NK-92 treated with Interleukin-12 subunit alpha and Interleukin-12 subunit beta, amount 100 ng/mL, for 24 hours (cell line): ENCODE results near the gene TBX19.

ENCODE experiments used
- DNase-seq: peaks from one replicate; lab custom pipeline; 2025; lab: John Stamatoyannopoulos, UW

The TBX19 gene

DNA sequence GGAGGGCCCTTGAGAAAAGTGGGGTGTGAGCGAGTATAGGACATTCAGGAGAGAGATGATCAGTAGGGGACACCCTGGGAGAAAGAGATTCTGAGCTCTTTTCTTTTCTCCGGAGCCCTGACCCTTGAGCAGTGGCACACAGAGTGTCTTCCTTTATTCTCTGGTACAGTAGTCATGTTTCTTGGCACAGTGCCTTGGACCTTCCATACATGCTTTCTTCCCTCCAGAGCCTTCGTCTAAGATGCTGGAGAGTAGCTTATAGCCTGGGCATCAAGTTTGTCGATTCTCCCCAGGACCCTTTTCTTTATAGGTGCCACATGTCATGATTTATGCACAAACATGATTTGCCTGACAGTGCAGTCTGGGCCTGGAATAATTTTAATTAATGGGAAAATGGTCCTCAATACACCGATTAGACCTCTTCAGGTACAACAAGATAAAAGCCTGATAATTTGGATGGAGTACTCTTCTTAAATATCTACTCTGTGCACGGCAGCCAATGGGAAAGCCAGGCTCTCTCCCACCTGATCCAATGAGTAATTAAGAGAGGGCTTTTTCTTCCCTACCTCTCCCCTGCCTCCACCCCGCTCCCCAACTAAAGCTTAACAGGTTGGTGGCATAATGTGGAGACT, at the start of gene TBX19:
TBX19 (plus strand) TSS at position 582 of the 632 bp plus-strand sequence. CDS start 214 bp downstream, outside the sequence.
- no peak for DNase-seq

DNA sequence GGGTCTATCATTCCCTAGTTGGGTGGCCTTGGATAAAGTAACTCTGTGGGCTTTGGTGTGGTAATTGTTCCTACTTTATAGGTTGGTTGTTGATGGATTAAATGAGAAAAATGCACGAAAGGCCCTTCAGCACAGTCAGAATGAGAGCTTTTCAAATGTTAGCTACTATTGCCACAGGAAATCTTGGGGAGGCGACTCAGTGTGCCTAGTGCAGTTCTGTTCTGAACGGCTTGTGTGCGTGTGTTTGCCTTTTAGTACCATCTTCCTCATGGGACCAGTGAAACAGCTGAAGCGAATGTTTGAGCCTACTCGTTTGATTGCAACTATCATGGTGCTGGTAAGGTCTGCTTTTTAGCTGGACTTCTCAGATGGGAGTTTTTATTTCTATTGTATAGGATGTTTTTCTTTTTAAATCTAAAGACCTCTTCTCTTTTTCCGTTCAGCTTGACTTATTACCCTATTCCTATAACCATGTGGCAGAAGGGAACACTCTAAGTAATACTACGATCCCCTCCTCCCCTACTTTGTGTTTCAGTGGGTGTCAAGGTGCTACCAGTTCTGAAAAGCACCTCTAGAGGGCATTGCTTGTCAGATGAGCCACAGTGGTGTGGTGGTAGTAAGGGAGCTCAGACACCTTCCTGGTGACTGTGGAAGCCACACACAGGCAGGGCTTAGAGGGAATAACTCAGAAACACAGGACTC, 45.7 kb upstream of the TBX19 start:
- no peak for DNase-seq

DNA sequence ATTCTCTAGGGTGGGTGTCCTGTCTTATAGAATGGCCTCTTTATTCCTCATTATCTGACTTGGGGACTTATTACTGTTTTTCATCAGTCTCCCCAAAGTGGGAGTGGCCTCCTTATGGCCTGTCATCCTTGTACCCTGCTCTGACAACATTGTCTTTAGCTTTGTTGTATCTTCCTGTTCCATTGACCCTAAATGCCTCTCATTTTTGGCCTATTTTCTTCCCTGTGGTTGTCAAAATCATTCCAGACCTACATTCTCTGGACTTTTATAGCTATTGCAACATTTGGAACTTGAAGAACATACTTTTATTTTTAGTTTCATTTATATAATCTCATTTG, 45.2 kb upstream of the TBX19 start:
- DNase-seq: no peak

DNA sequence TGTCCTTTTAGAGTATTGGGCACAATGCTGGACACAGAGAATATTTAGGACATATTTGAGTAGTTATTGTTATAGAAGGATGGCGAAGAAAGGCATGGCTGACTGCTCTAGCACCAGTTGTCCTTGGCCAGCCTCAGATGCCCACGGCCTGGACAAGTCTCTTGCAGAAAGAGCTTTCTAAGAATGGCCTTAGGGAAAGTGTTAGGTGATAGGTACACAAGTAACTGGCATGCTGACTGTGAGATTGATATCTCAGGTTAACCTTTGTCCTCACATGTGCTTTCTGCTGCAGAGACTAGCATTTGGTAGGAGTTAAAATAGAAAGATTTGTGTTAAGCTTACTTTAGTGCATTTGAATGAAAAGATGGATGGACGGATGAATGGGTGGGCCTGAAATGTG, 44.7 kb upstream of the TBX19 start:
- no peak for DNase-seq

DNA sequence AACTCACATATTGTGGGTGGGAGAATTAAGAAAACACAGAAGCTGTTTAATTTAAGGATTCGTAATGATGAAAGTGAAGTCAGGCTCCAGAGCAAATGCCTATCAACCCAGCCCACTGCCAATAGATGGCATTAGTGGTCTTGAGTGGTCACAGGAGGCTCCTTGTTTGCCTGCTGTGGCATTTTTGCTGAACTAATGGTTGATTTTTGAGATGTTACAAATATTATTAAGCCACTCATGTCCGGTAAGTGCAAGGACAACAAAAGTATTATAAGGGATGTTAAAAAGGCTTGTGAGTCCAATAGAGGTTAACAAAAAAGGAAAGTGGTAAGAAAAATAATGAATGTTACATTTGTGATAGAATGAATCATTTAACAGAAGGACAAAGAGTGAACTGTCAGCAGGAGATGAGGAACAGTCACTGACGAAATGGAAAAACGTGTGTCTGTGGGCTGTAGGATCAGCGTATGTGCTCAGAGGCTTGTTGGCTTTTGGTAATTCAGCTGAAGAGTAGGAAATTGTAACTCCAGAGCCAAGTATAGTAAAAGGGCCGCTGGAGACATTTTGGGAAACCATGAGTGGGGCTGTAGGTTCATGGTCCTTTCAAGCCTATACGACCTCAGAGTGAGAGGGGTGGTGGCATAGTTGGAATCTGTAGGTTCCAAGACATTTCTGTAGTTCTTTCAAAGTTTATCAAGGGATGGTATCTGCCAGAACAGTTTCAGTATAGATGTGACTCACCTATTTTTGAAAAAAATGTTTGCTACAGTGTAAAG, 43.7 kb upstream of the TBX19 start:
- no peak for DNase-seq

DNA sequence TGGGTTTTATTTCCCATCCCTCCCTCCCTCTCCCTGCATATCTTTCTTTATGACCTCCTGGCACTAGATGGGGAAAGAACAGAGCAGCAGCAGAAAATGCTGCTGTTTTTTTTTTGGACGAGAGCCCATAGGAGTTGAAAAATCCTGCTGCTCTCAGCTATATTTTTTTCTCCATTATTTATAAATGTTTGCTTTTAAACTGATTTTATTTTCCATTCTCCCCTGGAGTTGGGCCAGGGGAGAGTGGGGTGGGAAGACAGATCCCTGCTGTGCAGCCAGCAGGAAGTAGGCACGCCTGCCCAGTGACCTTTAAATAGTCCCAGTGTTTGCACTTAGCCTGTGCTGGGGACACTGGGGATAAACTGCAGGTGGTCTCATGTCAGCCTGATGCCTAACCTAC, 37.5 kb upstream of the TBX19 start:
- DNase-seq: no peak

DNA sequence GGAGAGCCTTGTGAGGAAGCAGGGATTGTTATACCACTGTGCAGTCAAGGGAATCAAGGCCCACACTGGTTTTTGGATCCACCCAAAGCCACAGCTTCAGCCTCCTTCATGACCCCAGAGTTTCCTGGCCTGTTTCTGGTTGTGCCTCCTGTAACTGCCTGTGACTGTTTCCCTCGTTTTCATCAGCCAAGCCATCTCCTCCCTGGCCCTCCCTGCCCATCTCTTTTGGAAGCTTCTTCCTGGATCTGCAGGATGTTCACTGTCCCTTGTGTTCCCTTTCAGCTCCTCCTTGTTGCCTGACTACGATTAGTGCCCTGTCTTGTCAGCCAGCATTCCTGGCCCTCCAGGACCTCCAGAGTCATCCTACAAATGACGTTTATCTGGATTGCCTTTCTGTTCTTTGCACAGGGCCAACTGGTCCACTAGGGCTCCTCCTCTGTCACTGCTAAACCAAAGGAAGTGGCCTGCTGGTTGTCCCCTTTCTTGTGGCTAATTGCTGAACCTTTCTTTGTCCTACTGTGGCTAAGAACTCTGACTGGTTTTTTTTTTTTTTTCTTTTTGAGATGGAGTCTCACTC, 37.0 kb upstream of the TBX19 start:
- DNase-seq: no peak

DNA sequence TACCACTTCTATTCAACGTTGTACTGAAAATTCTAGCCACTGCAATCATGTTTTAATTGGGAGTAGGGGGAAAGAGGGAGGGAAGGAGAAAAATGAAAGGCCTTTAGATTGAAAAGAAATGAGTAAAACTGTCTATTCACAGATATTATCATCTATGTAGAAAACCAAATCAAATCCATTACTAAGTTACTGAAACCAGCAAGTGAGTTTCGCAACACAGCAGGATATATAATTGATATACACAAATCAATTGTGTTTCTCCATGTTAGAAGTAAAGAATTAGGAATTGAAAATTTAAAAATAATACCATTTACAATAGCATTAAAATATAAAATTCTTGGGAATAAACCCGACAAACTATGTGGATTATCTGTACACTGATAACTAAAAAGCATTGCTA, 35.6 kb upstream of the TBX19 start:
- no peak for DNase-seq

DNA sequence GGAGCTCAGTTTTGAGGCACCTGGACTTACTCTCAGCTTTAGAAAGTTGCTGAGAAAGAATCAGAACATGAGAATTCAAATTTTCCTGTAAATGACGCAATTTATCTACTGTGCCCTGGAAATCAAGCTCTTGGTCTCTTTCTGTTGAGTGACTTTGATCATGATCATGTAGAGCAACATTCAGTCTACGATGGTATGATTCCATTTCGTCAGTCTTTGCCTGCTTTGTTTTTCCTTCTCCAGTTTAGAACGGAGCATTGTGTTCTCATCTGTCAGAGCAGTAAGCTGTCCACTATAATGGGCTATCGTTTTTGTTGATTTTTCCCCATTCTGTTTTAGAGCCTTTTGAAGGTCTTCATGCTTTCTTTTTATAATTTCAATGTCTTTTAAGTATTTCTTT, 34.2 kb upstream of the TBX19 start:
- no peak for DNase-seq

DNA sequence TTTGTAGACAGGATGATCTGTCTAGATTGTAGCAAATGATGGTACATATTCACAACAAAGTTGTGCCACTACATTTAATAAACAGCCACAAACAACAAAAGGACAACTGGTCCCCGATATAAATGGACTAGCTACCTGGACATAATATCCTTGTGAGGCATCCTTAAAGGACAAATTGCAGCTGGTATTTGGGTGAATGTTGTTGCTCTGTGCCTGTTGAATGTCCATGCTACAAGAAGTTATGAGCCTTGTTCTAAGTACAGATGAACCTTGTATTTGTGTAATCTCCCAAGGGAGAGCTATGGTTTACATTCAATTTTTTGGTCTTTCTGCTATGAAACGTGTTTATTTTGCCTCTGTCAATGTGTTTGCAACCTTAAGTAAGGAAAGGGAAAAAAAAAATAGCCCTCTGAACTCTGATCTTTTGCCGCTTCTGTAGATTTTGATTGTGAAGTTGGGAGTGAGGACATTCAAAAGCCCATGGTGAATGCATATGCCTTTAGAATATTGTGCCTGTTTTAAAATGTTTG, 28.4 kb upstream of the TBX19 start:
- DNase-seq: no peak

DNA sequence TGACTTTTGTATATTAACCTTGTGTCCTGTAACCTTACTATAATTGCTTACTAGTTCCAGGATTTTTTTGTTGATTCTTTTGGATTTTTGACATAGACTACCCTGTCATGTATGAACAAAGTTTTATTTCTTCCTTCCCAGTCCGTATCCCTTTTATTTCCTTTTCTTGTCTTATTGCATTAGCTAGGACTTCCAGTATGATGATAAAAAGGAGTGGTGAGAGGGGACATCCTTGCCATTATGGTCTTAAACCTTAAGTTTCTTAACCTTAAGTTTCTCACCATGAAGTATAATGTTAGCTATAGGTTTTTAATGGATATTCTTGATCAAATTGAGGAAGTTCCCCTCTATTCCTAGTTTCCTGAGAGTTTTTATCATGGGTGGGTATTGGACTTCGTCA, 24.5 kb upstream of the TBX19 start:
- no peak for DNase-seq

DNA sequence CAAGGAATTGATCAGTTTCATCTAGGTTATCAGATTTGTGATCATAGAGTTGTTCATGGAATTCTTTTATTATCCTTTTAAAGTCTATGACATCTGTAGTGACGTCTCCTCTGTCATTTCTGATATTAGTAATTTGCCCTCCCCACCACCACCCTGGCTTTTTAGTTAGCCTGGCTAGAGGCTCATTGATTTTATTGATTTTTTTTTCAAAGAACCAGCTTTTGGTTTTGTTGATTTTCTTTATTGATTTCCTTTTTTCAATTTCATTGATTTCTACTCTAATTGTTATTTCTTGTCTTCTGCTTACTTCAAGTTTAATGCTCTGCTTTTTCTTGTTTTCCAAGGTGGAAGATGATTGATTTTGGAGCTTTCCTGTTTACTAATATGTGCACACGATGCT, 23.3 kb upstream of the TBX19 start:
- no peak for DNase-seq

DNA sequence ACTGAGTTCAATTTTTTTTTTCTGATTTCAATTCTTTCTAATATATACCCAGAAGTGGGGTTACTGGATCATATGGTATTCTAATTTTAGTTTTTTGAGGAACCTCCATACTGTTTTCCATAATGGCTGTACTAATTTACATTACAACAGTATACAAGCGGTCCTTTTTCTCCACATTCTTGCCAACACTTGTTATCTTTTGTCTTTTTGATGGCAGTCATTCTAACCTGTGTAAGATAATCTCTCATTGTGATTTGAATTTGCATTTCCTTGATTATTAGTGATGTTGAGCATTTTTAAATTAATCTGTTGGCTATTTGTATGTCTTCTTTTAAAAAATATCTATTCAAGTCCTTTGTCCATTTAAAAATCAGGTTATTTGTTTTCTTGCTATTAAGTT, 21.1 kb upstream of the TBX19 start:
- no peak for DNase-seq

DNA sequence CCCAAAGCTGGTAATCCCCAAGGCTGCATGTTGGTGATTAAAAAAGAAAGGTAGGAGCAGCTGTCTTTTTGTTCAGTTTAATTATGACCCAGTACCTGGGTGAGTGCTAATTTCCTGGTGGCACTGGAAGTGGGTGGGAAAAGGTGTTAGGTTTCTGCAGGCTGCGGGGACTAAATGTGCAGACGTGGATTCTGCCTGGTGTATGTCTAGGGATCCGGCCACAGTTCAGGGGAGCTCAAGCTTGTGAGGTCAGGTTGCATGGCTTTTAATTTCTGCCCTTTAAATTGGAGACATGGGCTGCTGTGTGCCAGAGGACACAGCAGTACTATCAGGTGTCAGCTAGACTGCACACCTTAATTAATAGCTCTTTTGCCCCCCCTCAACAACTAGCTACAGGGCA, 20.3 kb upstream of the TBX19 start:
- DNase-seq: no peak

DNA sequence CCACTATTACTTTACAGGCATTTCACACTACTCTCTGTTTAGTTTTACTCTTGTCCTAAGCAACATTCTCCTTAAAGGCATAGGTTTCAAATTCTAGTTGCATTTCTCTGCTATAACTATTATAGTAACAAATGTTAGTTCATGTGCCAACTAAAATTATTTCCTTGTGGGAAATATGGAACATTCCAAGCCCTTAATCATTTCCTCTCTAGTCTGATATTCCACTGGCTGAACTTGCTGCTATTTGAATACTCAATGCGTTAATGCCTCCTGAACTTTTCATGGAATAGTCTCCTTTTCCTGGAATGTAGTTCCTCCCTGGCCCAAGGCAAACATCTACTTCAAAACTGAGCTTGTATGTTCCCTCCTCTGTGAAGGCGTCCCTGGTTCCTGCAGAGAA, 19.3 kb upstream of the TBX19 start:
- DNase-seq: no peak

DNA sequence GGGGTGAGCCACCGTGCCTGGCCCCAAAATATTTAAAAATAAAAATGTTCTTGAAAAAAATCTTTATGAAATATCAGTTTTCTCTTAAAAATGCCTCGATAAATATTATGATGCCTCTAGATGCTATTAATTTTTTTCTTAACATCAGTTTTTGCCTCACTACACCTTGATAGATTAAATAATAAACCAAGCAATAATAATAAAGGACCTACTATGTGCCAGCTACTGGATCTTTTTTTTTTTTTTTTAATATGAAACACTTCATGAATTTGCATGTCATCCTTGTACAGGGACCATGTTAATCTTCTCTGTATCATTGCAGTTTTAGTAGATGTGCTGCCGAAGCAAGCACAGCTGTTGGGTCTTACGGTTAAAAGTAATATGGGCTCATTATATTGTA, 17.5 kb upstream of the TBX19 start:
- DNase-seq: no peak

DNA sequence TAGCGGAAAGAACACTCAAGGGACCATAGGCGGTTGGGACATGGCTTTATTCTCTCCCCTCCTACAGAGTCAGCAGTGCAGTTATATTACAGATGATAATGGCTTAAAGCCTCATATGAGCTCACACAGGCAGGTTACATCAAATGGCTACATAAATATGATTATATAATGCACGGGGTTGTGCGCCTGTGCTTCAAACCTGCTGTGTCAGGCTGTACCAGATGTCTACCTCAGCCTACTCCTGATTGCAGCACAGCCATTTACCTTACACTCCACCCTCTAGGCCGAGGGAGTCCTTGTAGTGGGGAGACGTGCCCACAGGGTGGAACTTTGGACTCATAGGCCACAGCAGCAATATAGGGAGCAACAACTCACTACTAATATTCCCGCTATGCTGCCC, 16.4 kb upstream of the TBX19 start:
- DNase-seq: no peak

DNA sequence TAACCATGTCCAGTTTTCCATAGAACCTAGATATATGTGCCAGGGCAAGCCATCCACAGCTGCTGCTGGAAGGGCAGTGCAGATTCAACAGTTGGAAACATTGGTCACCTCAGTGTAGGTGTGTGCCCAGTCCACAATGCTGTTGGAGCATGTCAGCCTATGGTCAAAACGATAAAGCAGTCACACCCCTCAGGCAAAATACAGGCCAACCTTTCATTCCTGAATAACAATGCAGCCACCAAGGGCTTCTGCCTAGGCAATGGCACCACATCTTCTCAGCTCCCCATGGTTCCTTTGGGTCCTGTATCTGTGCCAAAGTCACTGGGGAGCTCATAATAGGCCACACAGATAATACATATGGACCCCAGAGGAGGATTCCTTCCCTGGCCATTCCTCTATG, 15.1 kb upstream of the TBX19 start:
- no peak for DNase-seq

DNA sequence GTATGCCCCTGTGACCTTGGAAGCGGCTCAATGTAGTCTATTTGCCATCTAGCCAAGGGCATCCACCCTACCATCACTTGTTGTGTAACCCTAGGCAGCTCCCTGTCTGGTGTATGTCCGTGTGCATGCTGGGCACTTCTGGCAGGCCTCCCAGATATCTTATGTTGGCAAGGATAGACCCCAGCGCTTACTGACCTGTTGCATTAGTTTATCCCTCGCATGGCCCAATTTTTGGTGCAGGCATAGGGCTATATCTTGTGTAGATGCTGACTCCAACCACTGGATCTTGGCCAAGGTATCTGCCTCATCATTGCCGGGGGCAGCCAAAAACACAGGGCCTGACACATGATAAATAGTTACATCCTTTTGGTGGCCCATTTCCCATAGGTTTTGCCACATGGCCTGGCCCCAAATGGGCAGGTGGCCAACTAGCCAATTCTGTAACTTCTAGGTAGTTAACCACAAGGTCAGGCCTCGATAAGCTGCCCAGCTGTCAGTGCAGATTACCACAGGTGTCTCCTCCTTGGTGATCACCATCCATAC, 14.0 kb upstream of the TBX19 start:
- DNase-seq: no peak

DNA sequence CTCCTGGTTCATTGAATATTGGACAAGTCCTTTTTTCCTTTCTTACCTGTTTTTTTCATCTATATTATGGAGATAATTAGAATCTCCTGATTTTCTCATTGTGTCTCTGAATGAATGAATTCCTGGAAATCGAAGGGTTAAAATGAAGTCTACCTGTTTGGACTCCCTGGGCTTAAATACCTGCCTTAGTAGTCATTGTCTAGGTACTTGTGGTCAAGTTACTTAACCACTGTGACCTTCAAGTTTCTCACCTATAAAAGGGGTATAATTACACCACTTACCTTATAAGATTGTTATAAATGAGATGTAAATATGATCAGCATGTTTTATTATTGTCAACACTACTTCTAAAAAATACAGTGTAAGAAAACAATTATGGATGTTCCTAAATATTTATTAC, 9.0 kb upstream of the TBX19 start:
- no peak for DNase-seq

DNA sequence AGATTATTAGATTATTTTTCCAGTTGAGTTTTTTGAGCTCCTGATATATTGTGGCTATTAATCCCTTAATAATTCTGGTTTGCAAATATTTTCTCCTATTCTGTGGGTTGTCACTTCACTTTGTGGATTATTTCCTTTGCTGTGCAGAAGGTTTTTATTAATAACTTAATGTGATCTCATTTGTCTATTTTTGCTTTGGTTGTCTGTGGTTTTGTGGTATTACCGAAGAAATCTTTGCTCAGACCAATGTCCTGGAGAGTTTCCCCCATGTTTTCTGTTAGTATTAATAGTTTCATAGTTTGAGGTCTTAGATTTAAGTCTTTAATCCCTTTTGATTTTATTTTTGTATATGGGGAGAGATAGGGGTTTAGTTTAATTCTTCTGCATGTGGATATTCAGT, 7.1 kb upstream of the TBX19 start:
- DNase-seq: no peak

DNA sequence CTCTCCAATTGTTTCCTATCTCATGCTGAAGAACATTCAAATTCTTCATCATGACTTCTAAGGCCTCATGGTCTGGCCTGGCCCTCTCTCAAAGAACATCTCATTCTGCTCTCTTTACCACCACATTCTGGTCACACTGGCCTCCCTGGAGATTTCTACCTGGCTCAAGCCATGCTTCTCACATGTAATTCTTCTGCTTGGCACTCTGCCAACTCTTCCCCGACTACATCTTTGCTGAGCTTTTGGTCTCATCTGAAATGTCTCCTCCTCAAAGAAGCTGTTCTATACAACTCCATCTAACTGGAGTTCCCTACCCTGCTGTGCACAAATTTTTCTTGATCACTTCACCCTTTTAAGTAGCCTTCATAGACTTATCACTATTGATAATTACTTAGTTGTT, 1.4 kb upstream of the TBX19 start:
- DNase-seq: no peak
